ENCODE measurements around the gene ST3GAL3. TPM values are rescaled to one million over a fixed set of nuclear protein-coding genes. Genes with fewer than 3 reads are reported as not detected.

ST3GAL3 gene
- total and polyA plus RNA-seq, 11 donors = 14.4 to 31.7 (median 26.3) TPM

DNA sequence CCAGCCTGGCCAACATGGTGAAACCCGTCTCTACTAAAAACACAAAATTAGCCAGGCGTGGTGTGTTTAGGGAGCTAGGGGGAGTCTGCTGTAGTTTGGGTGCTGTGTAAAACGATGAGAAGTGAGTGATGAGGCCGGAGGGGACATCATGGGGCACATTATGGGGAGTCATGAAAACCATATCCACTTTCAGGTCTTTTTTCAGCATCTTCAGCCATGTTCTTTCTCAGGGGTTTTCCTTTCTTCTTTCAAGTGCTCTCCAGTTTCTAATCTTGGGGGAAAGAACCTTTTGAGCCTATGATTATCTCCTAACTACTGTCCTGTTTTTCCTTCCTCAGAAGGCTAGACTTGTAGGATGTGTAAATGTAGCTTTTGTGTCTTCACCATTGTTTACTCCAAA lies 43.0 kb upstream of the ST3GAL3 start:
- DNase-seq (no peak), ATAC-seq (no peak)
- peaks cover 5 to 100% (median 100%) of the 10 kb centered on the region in 9 donors for H3K36me3 ChIP-seq
- H3K4me3 ChIP-seq = no peak overlapping the region
- no peaks in the 10 kb centered on the region for H3K4me1 ChIP-seq
- H3K9me3 ChIP-seq = no peaks in the 10 kb centered on the region
- WGBS, 4 donors = 83 to 90% (median 86%) methylated on average over 4 of the region's 4 CpGs
- H3K27ac ChIP-seq = no peak overlapping the region
- intact Hi-C loops (cut with DNase I) = loop anchor here in 1 of 10 donors (5.0 kb wide), 1 partner anchor 33 kb away; no protein-coding TSS in a partner anchor
- no peaks in the 10 kb centered on the region for H3K27me3 ChIP-seq
- TF ChIP-seq, protein P1, sequence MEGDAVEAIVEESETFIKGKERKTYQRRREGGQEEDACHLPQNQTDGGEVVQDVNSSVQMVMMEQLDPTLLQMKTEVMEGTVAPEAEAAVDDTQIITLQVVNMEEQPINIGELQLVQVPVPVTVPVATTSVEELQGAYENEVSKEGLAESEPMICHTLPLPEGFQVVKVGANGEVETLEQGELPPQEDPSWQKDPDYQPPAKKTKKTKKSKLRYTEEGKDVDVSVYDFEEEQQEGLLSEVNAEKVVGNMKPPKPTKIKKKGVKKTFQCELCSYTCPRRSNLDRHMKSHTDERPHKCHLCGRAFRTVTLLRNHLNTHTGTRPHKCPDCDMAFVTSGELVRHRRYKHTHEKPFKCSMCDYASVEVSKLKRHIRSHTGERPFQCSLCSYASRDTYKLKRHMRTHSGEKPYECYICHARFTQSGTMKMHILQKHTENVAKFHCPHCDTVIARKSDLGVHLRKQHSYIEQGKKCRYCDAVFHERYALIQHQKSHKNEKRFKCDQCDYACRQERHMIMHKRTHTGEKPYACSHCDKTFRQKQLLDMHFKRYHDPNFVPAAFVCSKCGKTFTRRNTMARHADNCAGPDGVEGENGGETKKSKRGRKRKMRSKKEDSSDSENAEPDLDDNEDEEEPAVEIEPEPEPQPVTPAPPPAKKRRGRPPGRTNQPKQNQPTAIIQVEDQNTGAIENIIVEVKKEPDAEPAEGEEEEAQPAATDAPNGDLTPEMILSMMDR (IDR thresholded peaks at IDR 0.05) = no peak
- TF ChIP-seq POLR2A (IDR thresholded peaks at IDR 0.05) = no peak

DNA sequence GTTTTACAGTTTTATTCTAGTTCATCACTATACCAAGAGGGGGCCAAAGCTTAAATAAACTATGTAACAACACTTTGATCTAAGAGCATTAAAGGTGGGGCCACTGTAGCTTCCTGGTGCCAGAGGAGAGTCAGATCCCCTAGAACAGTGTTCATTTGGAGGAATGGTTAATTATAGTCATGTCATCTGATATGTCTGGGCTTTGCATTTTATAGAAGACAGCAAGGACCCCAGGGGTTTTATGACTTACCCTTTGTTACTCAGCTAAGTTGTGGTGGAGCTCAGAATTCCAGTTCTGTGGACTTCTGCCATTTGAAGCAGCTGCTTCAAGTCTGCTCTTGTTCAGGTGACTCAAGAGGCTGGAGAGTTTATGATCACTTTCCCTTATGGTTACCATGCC lies 40.7 kb upstream of the ST3GAL3 start:
- Histone ChIP-seq H3K4me3 (no peak overlapping the region), H3K9me3 (no peaks in the 10 kb centered on the region), H3K4me1 (peaks cover 0 to 5% (median 0%) of the 10 kb centered on the region in 12 donors), H3K27ac (no peak overlapping the region), H3K36me3 (peaks cover 6 to 100% (median 100%) of the 10 kb centered on the region in 9 donors), H3K27me3 (no peaks in the 10 kb centered on the region)
- intact Hi-C loops (cut with DNase I) = no loop called here
- TF ChIP-seq POLR2A (IDR thresholded peaks at IDR 0.05) = no peak
- TF ChIP-seq, protein P1 (IDR thresholded peaks at IDR 0.05) = no peak
- DNase-seq = no peak
- ATAC-seq = no peak

DNA sequence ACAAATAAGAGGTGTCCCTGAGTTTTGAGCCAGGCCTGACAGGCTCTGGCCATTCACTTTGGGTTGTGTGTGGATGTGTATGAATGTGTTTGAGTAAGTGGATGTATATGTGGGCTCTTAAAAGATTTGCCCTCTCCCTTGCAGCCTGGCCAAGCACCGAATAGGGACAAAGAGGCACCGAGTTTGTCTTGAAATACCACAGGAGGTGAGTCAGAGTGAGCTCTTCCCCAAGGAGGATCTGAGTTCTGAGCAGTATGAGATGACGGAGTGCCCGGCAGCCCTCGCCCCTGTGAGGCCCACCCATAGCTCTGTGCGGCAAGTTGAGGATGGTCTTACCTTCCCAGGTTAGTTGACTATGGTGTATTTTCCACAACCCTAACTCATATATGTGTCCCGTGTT lies 38.4 kb upstream of the ST3GAL3 start:
- no peak for TF ChIP-seq POLR2A (IDR thresholded peaks at IDR 0.05)
- TF ChIP-seq, protein P1 (IDR thresholded peaks at IDR 0.05) = no peak
- Histone ChIP-seq H3K27ac (no peak overlapping the region), H3K4me3 (no peak overlapping the region), H3K4me1 (peaks cover 0 to 5% (median 0%) of the 10 kb centered on the region in 12 donors), H3K27me3 (no peaks in the 10 kb centered on the region), H3K36me3 (peaks cover 6 to 100% (median 100%) of the 10 kb centered on the region in 9 donors), H3K9me3 (no peaks in the 10 kb centered on the region)
- ATAC-seq (no peak), DNase-seq (no peak)
- intact Hi-C loops (cut with DNase I) = no loop called here
- 91 to 95% (median 94%) methylated on average over 7 of the region's 7 CpGs for WGBS, 4 donors

DNA sequence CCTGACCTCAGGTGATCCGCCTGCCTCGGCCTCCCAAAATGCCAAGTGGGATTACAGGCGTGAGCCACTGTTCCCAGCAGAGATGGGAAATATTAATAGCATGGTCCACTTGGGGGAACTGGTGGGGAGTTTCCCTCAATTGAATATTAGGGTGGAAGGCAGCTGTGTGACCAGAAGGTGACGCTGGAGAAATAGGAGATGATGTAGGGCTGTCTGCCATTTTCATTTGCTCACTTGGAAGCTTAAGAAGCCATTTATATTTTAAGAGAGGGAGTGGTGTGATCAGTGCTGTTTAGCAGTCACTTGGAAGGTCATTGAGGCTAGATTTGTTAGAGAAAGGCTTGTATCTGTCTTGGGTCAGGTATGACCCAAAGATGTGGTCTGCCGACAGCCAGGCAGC lies 37.5 kb upstream of the ST3GAL3 start:
- DNase-seq (no peak), ATAC-seq (no peak)
- no peak overlapping the region for H3K4me3 ChIP-seq
- H3K27ac ChIP-seq = no peak overlapping the region
- peaks cover 6 to 100% (median 98%) of the 10 kb centered on the region in 9 donors for H3K36me3 ChIP-seq
- intact Hi-C loops (cut with DNase I) = no loop called here
- TF ChIP-seq, protein P1 (IDR thresholded peaks at IDR 0.05) = no peak
- no peak for TF ChIP-seq POLR2A (IDR thresholded peaks at IDR 0.05)
- H3K27me3 ChIP-seq = no peaks in the 10 kb centered on the region
- WGBS, 4 donors = 91 to 95% (median 94%) methylated on average over 5 of the region's 5 CpGs
- peaks cover 0 to 5% (median 0%) of the 10 kb centered on the region in 12 donors for H3K4me1 ChIP-seq
- no peaks in the 10 kb centered on the region for H3K9me3 ChIP-seq
